Stomach smooth muscle (tissue), 2 donors: ENCODE results near the gene ATP9B.

ENCODE experiments used
- H3K27ac ChIP-seq: one replicate; pipeline ENCODE4 v1.7.0; 2013; ENCODE audit warnings: mild to moderate bottlenecking, low read length, inconsistent platforms
- H3K27me3 ChIP-seq, 2 donors: one replicate each; pipeline ENCODE4 v1.7.0; 2013; ENCODE audit warnings: low read length in 2 of 2; ENCODE audit not compliant: insufficient read depth in 2 of 2, control insufficient read depth in 1 of 2
- H3K36me3 ChIP-seq, 2 donors: one replicate each; pipeline ENCODE4 v1.7.0; 2013; ENCODE audit warnings: low read length in 2 of 2; ENCODE audit not compliant: control insufficient read depth in 2 of 2, insufficient read depth in 2 of 2
- H3K4me1 ChIP-seq: one replicate; pipeline ENCODE4 v1.7.0; 2013; ENCODE audit warnings: low read length; ENCODE audit not compliant: control insufficient read depth, insufficient read depth
- H3K4me3 ChIP-seq, 2 donors: one replicate each; pipeline ENCODE4 v1.7.0; 2013; ENCODE audit warnings: low read length in 2 of 2
- H3K9ac ChIP-seq, 2 donors: one replicate each; pipeline ENCODE4 v1.7.0; 2013; ENCODE audit warnings: low read length in 2 of 2, mild to moderate bottlenecking in 1 of 2
- H3K9me3 ChIP-seq, 2 donors: one replicate each; pipeline ENCODE4 v1.7.0; 2013; ENCODE audit warnings: low read length in 2 of 2; ENCODE audit not compliant: control insufficient read depth in 2 of 2
- donor health status: healthy.
- donor health status: Pancreatic carcinoma.

The ATP9B gene

DNA sequence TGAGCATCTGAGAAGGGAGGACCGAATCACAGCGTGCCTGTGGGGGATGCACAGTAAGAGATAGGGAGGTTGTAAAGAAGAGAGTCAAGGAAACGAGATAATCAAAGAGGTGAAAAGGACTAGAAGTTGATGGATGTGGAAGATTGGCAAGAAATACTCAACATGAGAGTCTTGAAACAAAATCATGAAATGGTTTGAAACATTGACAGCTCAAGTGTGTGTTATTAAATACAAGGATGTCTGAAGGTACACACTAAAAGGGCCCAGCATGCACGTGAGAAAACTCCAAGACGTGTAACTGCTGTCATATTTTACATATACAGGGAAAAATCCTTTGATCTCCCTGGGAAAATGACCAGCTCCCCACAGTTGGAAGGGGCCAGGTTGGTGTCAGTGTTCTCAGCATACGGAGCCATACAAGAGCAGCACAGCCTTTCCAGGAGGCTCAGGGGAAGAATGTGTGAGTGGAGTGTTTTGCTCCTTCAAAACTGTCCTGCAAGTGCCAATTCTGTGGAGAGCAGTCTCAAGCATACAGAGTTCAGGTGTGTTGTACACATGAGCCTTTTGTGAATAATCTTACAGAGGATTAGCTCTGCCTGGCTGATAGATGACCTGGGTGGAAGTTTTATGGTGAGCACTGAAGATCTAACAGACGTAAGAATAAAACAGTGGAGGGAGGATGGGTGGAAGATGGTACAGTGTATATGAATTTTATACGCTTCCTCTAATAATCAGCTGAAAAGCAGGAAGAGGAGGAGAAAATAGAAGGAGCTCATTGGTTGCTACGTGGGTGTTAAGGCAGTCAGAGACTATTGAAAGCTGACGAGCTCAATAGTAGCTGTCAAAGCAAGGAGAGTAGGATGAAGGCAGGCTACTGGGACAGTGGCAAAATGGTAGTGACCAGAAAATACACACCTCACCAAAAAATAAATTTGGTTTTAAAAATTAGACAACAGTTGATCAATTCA is 126.8 kb downstream of the ATP9B start:
- no peak overlapping the region for H3K4me3 ChIP-seq
- no peaks in the 10 kb centered on the region for H3K9me3 ChIP-seq
- H3K4me1 ChIP-seq = no peaks in the 10 kb centered on the region
- H3K9ac ChIP-seq = no peak overlapping the region
- H3K27me3 ChIP-seq = no peaks in the 10 kb centered on the region
- H3K27ac ChIP-seq = no peak overlapping the region
- H3K36me3 ChIP-seq = peaks cover 7 to 20% of the 10 kb centered on the region in 2 donors

DNA sequence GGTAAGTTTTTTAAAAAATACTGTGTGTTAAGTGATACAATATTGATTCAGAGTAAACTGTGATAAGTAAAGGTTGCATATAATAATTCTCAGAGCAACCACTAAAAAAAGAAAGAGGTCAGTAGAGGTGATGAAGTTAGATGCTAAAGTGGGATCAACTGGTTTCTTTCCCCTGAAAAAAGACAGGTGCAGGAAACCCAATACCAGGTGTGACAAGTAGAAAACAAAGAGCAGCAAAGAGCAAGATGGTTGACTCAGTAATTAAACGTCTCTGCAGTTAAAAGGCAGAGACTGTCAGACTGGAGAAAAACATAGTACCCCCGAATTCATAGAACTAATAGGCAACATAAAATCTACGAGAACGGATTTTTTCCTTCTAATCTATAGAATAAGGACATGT is 128.3 kb downstream of the ATP9B start:
- Histone ChIP-seq H3K9me3 (no peaks in the 10 kb centered on the region), H3K9ac (no peak overlapping the region)

DNA sequence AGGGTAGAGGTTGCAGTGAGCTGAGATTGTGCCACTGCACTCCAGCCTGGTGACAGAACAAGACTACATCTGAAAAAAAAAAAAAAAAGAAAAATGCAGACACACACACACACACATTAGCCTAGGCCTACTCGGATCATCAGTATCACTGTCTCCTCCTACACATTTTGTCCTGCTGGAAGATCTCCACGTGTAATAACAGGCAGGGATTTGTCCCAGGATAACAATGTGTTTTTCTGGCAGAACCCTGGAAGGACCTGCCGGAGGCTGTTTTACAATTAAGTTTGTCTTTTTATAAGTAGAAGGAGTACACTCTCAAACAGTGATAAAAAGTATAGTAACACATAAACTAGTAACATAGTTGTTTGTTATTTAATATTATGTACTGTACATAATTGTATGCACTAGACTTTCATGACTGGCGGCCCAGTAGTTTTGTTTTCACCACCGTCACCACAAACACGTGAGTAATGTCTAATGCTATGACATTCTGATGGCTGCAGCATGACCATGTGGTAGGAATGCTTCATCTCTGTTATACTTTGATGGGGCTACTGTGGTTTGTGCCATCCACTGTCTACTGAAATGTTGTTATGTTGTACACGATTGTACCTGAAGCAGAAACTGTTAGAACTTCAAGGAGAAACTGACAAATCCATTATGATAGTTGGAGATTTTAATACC is 130.6 kb downstream of the ATP9B start:
- Histone ChIP-seq H3K9ac (no peak overlapping the region), H3K27ac (no peak overlapping the region), H3K36me3 (peaks cover 2 to 9% of the 10 kb centered on the region in 2 donors), H3K4me1 (no peaks in the 10 kb centered on the region), H3K27me3 (no peaks in the 10 kb centered on the region), H3K4me3 (no peak overlapping the region), H3K9me3 (no peaks in the 10 kb centered on the region)

More for the DNA sequence above, 128.3 kb downstream of the ATP9B start:
- Histone ChIP-seq H3K27ac (no peak overlapping the region), H3K27me3 (no peaks in the 10 kb centered on the region), H3K4me1 (no peaks in the 10 kb centered on the region), H3K36me3 (peaks cover 7 to 20% of the 10 kb centered on the region in 2 donors), H3K4me3 (no peak overlapping the region)

DNA sequence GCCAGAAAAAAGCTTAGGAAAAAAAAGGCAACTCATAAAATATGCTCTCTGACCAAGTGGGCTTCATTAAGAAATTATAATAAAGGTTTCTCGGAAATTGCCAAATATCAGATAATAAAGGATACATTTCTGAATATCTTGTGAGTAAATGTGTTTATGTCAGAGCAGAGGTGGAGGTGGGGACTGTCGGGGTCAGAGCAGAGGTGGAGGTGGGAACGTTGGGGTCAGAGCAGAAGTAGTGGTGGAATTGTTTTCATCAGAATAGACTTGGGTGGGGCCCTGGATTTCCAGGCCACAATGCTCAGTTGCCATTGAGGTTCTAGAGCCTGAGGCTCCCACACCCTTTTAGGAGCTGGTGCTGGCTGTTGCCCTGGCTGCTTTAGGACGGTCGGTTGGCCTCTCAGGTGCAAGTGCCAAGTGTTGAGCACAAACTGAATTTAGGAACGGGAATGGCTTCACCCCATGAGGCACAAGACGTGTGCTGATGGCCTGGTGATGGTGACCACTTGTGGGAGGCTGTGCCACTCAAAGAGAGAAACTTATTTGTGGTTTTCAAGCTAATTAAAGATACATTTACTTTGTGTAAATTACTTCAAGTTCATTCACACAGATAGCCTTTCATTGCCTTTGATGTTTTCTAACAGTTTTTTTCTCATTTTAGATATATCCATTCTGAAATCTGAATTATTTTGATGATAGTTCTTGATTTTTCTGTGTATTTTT is 131.5 kb downstream of the ATP9B start:
- H3K36me3 ChIP-seq = peaks cover 2 to 5% of the 10 kb centered on the region in 2 donors
- H3K27me3 ChIP-seq = no peaks in the 10 kb centered on the region
- no peak overlapping the region for H3K27ac ChIP-seq
- no peaks in the 10 kb centered on the region for H3K9me3 ChIP-seq
- H3K9ac ChIP-seq = no peak overlapping the region
- H3K4me1 ChIP-seq = no peaks in the 10 kb centered on the region
- H3K4me3 ChIP-seq = no peak overlapping the region

DNA sequence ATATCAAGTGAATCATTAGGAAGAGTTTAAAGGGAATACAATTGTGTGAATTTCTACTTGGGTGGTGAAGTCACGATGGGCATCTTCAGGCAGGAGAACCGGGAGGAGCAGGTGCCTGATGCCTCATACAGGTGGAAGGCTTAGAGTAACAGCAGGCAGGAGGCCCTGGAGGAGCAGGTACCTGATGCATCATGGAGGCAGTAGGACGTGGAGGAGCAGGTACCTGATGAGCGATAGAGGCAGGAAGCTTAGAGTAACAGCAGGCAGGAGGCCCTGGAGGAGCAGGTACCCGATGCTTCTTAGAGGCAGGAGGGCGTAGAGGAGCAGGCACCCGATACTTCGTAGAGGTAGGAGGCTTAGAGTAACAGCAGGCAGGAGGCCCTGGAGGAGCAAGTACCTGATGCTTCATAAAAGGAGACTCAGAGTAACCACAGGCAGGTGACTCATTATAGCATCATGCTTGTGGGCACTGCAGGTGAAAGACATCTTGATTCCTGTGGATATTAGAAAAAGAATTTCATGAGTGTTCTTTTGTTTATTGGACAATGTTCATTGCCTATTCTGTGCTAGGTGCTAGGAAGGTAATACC is 133.9 kb downstream of the ATP9B start:
- no peak overlapping the region for H3K9ac ChIP-seq
- peaks cover 11 to 13% of the 10 kb centered on the region in 2 donors for H3K36me3 ChIP-seq
- no peaks in the 10 kb centered on the region for H3K4me1 ChIP-seq

DNA sequence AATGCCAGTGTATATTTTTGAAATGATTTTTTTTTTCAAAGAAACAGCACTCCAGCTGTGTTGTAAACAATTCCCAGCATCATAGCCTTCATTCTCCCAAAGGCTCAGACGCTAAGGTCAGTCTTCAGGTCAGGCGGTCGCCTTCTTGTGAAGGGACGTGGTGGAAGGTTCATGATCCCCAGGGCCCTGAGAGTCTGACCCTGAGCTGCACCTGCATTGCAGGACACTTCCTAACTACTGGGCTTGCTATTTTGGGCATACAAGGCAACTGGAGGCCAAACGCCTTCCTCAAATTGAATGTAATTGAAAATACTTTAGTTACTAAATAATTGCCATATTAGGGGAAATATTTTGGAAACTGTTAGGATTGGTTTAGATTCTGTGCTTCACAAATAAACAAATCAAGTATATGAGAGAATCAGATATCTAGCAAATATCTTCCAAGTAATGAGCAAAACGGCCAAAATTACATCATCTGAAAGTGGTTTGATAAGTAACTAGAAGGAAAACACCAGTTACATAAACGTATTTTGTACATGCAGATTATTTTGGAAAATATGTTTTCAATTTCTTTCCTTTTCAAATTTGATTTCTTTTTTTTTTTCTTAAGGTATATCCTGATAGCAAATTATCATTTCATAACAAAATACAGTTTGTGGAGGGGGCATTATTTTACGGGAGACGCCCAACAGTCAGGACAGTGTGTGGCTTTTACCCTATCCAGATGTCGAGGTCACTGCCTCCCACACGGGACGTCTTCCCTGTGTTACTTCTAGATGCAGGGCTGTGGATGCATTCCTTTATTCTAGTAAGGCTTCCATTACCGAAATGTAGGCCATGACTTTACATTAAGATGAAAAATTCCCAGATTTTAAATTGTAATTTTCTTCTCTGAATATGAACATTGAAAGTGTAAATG is 136.0 kb downstream of the ATP9B start:
- Histone ChIP-seq H3K9ac (no peak overlapping the region), H3K36me3 (peaks cover 9 to 13% of the 10 kb centered on the region in 2 donors), H3K27ac (no peak overlapping the region), H3K4me1 (no peaks in the 10 kb centered on the region), H3K27me3 (no peaks in the 10 kb centered on the region), H3K4me3 (no peak overlapping the region), H3K9me3 (no peaks in the 10 kb centered on the region)

More for the DNA sequence above, 133.9 kb downstream of the ATP9B start:
- H3K27me3 ChIP-seq = no peaks in the 10 kb centered on the region
- no peak overlapping the region for H3K27ac ChIP-seq
- no peaks in the 10 kb centered on the region for H3K9me3 ChIP-seq
- H3K4me3 ChIP-seq = no peak overlapping the region

DNA sequence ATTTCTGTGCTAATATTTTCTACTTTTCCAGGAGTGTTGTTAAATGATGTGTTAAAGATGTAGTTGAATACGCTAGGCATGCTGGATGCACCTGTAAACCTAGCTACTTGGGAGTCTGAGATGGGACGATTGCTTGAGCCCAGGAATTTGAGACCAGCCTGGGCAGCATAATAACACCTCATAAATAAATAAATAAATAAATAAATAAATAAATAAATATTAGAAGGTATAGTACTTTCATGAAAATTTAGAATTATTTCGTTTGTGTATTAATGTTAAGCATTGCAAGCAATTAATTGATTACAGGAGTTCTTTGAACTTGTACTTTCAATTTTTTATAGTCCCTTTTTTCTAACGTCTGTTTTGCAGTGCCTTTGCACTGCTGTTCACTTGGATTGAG is 137.2 kb downstream of the ATP9B start:
- Histone ChIP-seq H3K4me3 (no peak overlapping the region), H3K9me3 (no peaks in the 10 kb centered on the region), H3K27me3 (no peaks in the 10 kb centered on the region), H3K36me3 (peaks cover 9 to 13% of the 10 kb centered on the region in 2 donors), H3K4me1 (no peaks in the 10 kb centered on the region), H3K27ac (no peak overlapping the region), H3K9ac (no peak overlapping the region)

DNA sequence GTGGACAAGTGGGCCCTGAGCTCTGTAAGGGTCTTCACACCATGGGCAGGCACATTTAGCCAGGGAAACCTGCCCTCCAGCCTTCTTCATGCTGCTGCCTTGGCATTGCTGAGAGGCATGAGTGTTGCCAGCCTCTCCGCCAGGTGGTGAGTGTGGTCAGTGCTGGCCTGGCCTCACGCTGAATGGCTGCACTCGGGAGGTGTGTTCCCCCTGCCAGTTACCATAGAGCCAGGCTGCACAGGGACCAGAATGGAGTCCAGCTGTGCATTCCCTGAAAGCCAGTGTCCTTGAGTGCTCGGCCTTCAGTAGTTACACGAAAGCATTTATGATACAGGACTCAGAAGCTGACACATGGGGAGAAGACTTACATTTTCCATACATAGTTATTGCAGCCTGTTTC is 139.7 kb downstream of the ATP9B start:
- H3K9ac ChIP-seq = no peak overlapping the region
- H3K4me3 ChIP-seq = no peak overlapping the region
- no peaks in the 10 kb centered on the region for H3K4me1 ChIP-seq
- no peak overlapping the region for H3K27ac ChIP-seq
- H3K27me3 ChIP-seq = no peaks in the 10 kb centered on the region
- no peaks in the 10 kb centered on the region for H3K9me3 ChIP-seq
- H3K36me3 ChIP-seq = peaks cover 9 to 13% of the 10 kb centered on the region in 2 donors

DNA sequence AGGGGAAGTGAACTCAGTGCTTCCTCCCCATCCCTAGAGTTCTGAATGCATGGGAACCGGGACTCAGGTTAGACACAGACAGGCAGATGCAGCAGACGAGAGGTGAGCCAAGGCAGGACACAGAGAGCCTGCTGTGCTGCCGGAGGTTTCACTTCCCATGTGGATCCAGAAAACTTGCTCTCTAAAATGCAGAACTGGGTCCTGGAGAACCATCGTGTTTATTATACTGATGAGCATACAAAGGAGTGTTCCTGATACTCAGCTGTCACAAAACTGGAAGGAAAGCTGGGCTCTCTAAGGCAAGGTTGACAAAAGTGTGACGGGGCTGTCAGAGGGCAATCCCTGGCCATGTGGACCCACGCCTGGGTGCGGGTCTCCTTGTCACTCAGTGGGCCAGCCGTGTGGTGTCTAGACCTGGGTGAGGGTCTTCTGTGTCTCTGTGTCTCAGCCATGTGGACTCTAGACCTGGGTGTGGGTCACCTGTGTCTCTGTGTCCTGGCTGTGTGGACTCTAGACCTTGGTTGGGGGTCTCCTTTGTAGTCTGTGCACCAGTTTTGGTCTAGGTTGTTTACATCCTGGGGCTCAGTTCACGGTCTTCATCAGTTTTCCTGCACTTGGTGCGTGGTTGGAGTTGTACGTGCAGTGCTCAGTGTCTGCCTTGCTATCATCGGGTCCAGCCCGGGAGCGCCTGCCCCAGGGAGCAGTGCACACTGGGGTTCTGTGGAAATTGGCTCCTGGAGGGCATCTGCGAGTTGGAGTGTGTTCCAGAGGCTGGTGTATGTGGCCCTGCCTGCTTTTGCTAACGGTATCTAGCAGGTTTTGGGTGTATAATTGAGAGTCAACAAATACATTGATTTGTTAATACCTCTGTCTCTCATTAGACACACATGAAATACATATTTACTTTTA is 141.1 kb downstream of the ATP9B start:
- H3K36me3 ChIP-seq = peaks cover 9 to 13% of the 10 kb centered on the region in 2 donors
- H3K4me1 ChIP-seq = no peaks in the 10 kb centered on the region
- no peaks in the 10 kb centered on the region for H3K9me3 ChIP-seq
- no peak overlapping the region for H3K27ac ChIP-seq
- H3K4me3 ChIP-seq = no peak overlapping the region
- no peak overlapping the region for H3K9ac ChIP-seq
- no peaks in the 10 kb centered on the region for H3K27me3 ChIP-seq
